ENCODE results near the gene IFT81.
"Not testable (repeated sequence)": the region's sequence is repeated elsewhere in the genome, so short reads cannot be mapped to it uniquely, and the experiment has no call there.

IFT81 gene

GRCh38 chr12:110252716-110253115 is 128.6 kb downstream of the IFT81 start:
- Histone ChIP-seq H3K27me3 (peaks cover 42% of the 10 kb centered on the region), H3K27ac (no peak overlapping the region), H3K4me3 (ENCODE audit: low read depth in 1 of 2, low read length in 1 of 2) (no peak overlapping the region), H3K4me1 (ENCODE audit: control insufficient read depth in 1 of 2, insufficient read depth in 1 of 2, low read depth in 1 of 2, low read length in 1 of 2) (peaks cover 14 to 22% of the 10 kb centered on the region in 2 experiments), H3K36me3 (no peaks in the 10 kb centered on the region), H3K9me3 (no peaks in the 10 kb centered on the region)
- no peak for TF ChIP-seq CTCF (IDR thresholded peaks at IDR 0.05)

- no peak overlapping the region for H3K27ac ChIP-seq
- peaks cover 44% of the 10 kb centered on the region for H3K27me3 ChIP-seq
- no peak for TF ChIP-seq CTCF (IDR thresholded peaks at IDR 0.05)
- no peaks in the 10 kb centered on the region for H3K9me3 ChIP-seq
- peaks cover 14 to 22% of the 10 kb centered on the region in 2 experiments for H3K4me1 ChIP-seq (ENCODE audit: control insufficient read depth in 1 of 2, insufficient read depth in 1 of 2, low read depth in 1 of 2, low read length in 1 of 2)
- H3K36me3 ChIP-seq, result no peaks in the 10 kb centered on the region
- H3K4me3 ChIP-seq (ENCODE audit: low read depth in 1 of 2, low read length in 1 of 2), result no peak overlapping the region
Measured at GRCh38 chr12:110253176-110253575, 129.0 kb downstream of the IFT81 start.

DNA sequence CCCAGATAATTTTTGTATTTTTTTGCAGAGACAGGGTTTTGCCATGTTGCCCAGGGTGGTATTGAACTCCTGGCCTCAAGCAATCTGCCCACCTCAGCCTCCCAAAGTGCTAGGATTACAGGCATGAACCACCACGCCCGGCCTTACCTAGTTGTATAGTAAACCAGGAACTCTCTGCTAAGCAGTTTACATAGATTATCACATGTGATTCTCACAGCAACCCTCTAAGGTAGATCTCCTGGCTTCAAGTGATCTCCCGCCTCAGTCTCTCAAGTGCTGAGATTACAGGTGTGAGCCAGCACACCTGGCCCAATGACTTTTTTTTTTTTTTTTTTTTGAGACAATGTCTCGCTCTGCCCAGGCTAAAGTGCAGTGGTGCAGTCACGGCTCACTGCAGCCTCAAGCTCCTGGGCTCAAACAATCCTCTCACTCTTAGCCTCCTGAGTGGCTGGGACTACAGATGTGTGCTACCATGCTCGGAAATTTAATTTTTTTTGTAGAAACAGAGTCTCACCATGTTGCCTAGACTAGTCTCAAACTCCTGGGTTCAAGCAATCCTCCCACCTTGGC is 130.9 kb downstream of the IFT81 start:
- Histone ChIP-seq H3K9me3 (no peaks in the 10 kb centered on the region), H3K4me1 (ENCODE audit: control insufficient read depth in 1 of 2, insufficient read depth in 1 of 2, low read depth in 1 of 2, low read length in 1 of 2) (peaks cover 14 to 22% of the 10 kb centered on the region in 2 experiments), H3K36me3 (no peaks in the 10 kb centered on the region), H3K27me3 (peaks cover 52% of the 10 kb centered on the region), H3K4me3 (ENCODE audit: low read depth in 1 of 2, low read length in 1 of 2) (no peak overlapping the region), H3K27ac (no peak overlapping the region)
- TF ChIP-seq CTCF (IDR thresholded peaks at IDR 0.05), result no peak

- peak overlapping the region in 1 of 2 experiments; percentile 39 for H3K4me3 ChIP-seq (ENCODE audit: low read depth in 1 of 2, low read length in 1 of 2)
- H3K4me1 ChIP-seq (ENCODE audit: control insufficient read depth in 1 of 2, insufficient read depth in 1 of 2, low read depth in 1 of 2, low read length in 1 of 2), result peaks cover 14 to 22% of the 10 kb centered on the region in 2 experiments
- H3K27me3 ChIP-seq, result peaks cover 45% of the 10 kb centered on the region
- H3K9me3 ChIP-seq, H3K36me3 ChIP-seq: not testable (repeated sequence)
- H3K27ac ChIP-seq, result peak overlapping the region; percentile 78
Measured at GRCh38 chr12:110255890-110256456, 131.8 kb downstream of the IFT81 start.

DNA sequence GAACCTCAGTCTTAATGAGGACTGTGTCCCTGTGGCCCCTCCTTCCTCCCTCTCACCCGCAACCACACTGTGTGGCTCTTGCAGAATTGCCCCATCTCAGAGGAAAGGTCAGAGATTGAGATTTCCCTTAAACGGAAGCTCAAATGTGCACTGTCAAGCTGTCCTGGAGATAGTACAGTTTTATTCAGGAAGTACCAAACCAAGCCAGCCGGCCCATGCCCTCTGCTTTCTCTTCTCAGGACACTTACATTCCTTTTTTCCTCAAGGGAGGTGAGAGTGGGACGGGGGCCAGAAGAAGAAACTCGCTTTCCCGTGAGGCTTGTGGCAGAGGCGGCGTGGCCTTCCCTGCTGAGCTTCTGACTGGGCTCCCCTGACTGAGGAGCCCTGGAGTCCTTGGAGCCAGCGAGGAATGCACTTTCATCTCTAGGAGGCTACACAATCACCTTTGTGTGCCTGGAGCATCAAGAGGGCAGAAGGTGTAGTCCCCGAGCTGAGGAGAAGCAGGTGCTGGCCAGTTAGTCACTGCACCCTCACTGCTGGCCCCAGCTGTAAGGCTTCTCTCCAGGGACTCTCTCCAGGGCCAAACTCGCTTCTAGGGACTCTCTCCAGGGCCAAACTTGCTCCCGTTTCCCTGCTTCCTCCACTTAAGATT is 132.7 kb downstream of the IFT81 start:
- no peak for TF ChIP-seq CTCF (IDR thresholded peaks at IDR 0.05)
- H3K4me1 ChIP-seq (ENCODE audit: control insufficient read depth in 1 of 2, insufficient read depth in 1 of 2, low read depth in 1 of 2, low read length in 1 of 2), result peaks cover 14 to 22% of the 10 kb centered on the region in 2 experiments
- H3K27ac ChIP-seq, result peak overlapping the region; percentile 78

GRCh38 chr12:110258466-110258865 is 134.3 kb downstream of the IFT81 start:
- TF ChIP-seq CTCF (IDR thresholded peaks at IDR 0.05), result no peak
- Histone ChIP-seq H3K36me3 (no peaks in the 10 kb centered on the region), H3K4me1 (ENCODE audit: control insufficient read depth in 1 of 2, insufficient read depth in 1 of 2, low read depth in 1 of 2, low read length in 1 of 2) (peaks cover 14 to 22% of the 10 kb centered on the region in 2 experiments), H3K27ac (no peak overlapping the region), H3K9me3 (no peaks in the 10 kb centered on the region), H3K4me3 (ENCODE audit: low read depth in 1 of 2, low read length in 1 of 2) (no peak overlapping the region), H3K27me3 (peaks cover 48% of the 10 kb centered on the region)

More for the DNA sequence above, 132.7 kb downstream of the IFT81 start:
- Histone ChIP-seq H3K9me3 (no peaks in the 10 kb centered on the region), H3K36me3 (no peaks in the 10 kb centered on the region), H3K27me3 (peaks cover 44% of the 10 kb centered on the region), H3K4me3 (ENCODE audit: low read depth in 1 of 2, low read length in 1 of 2) (peak overlapping the region; percentile 30 to 39)

All from neutrophil (primary cell).